ENCODE data around the gene CTBP1.

- TF ChIP-seq CTCF (conservative IDR thresholded peaks at IDR 0.05; ENCODE audit: low read depth, low read length) (no peak), EZH2 (IDR thresholded peaks at IDR 0.05; ENCODE audit: borderline replicate concordance, low read depth, low read length, poor library complexity, severe bottlenecking) (no peak)
Observed at GRCh38 chr4:1180663-1181062, 68.3 kb downstream of the CTBP1 start.

Data from A673 (cell line).